Thyroid gland (tissue), 4 donors: ENCODE results near the gene CTNNA2.

ENCODE experiments used
- POLR2A ChIP-seq, 2 donors: fragments of 450-650 bp; IDR thresholded peaks; one replicate each; pipeline ENCODE4 v1.6.1; 2017; ENCODE audit warnings: antibody characterized with exemption in 2 of 2, mild to moderate bottlenecking in 2 of 2, moderate library complexity in 1 of 2
- TF ChIP-seq, protein P1 (sequence below), 6 experiments: fragments of 200-600 bp in 3 of 6; fragments of 450-650 bp in 3 of 6; sonication (generic) in 3 of 6; IDR thresholded peaks; one replicate each; pipeline ENCODE4 v1.5.1; 2016 to 2019; ENCODE audit warnings: antibody characterized with exemption in 6 of 6, mild to moderate bottlenecking in 2 of 6, inconsistent platforms in 1 of 6, moderate library complexity in 1 of 6

DNA sequence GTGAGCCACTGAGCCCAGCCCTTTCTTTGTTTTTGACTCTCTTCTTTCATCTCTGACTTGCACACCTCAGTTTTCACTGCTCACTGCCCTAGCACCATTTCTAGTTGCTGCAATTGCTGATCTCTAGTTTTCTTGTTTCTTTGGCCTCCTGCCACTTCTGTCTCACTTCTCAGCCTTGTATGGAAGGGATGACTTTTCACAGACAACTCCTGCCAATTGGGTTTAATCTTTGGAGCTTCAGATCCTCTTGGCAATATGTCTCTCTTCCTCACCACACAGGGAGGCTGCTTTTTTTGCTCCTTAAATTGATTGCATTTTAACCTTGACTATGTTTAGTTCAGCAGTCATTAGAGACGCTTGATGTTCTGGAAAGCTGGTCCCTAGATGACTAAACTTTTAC lies 323.1 kb downstream of the CTNNA2 start:
- TF ChIP-seq, protein P1, sequence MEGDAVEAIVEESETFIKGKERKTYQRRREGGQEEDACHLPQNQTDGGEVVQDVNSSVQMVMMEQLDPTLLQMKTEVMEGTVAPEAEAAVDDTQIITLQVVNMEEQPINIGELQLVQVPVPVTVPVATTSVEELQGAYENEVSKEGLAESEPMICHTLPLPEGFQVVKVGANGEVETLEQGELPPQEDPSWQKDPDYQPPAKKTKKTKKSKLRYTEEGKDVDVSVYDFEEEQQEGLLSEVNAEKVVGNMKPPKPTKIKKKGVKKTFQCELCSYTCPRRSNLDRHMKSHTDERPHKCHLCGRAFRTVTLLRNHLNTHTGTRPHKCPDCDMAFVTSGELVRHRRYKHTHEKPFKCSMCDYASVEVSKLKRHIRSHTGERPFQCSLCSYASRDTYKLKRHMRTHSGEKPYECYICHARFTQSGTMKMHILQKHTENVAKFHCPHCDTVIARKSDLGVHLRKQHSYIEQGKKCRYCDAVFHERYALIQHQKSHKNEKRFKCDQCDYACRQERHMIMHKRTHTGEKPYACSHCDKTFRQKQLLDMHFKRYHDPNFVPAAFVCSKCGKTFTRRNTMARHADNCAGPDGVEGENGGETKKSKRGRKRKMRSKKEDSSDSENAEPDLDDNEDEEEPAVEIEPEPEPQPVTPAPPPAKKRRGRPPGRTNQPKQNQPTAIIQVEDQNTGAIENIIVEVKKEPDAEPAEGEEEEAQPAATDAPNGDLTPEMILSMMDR (IDR thresholded peaks at IDR 0.05): no peak
- TF ChIP-seq POLR2A (IDR thresholded peaks at IDR 0.05): no peak
